Measurements from ENCODE around the gene FBXO42. TPM values are rescaled to one million over a fixed set of nuclear protein-coding genes. Genes with fewer than 3 reads are reported as not detected.

FBXO42 gene
- total and polyA plus RNA-seq, 2 of the 13 experiments (the other 11 are each of a cell fraction or from before 2014, with no cell fraction given), result 7.6 to 17.5 TPM

GRCh38 chr1:16198444-16199156 lies 153.7 kb downstream of the FBXO42 start:
- FAIRE-seq (no peak), ATAC-seq (no peak), DNase-seq (ENCODE audit: low spot score) (no peak)
- Histone ChIP-seq H2AFZ (ENCODE audit: low read length) (no peak overlapping the region), H3K36me3 (replicated peaks in 1 of 2; ENCODE audit: control insufficient read depth in 1 of 2, insufficient read depth in 2 of 2, low read length in 2 of 2) (no peaks in the 10 kb centered on the region), H3K4me2 (ENCODE audit: low read depth, low read length) (no peak overlapping the region), H3K4me1 (ENCODE audit: insufficient read depth, low read length) (no peaks in the 10 kb centered on the region; the same call in 1 of the 2 replicates), H3K79me2 (ENCODE audit: insufficient read depth, low read length) (no peaks in the 10 kb centered on the region), H3K27me3 (ENCODE audit: control insufficient read depth in 1 of 2, insufficient read depth in 2 of 2, low read length in 2 of 2) (no peaks in the 10 kb centered on the region), H3K9ac (ENCODE audit: insufficient read depth, low read depth, low read length) (no peak overlapping the region), H3K27ac (ENCODE audit: extremely low read length, insufficient read depth, low read length) (no peak overlapping the region), H3K9me3 (ENCODE audit: low read length) (no peaks in the 10 kb centered on the region), H4K20me1 (ENCODE audit: insufficient read depth, low read length) (no peaks in the 10 kb centered on the region), H3K4me3 (replicated peaks in 1 of 3; ENCODE audit: insufficient read depth in 1 of 3, low read depth in 2 of 3, low read length in 3 of 3) (no peak overlapping the region)
- BruUV-seq (replicated peaks), result no TSS peak
- ChIA-PET POLR2A (no interaction called here), CTCF (ENCODE audit: low intra/inter-chr PET ratio, low total read pairs) (no interaction called here)
- WGBS (ENCODE audit: low lambda C conversion rate), result 54% methylated on average over 1 of the region's 8 CpGs
- TF ChIP-seq HOMEZ (CRISPR knock-in tag; IDR thresholded peaks at IDR 0.05; ENCODE audit: low read depth) (no peak), MAFF (IDR thresholded peaks at IDR 0.05; ENCODE audit: low read depth, low read length) (no peak), ZFP62 (CRISPR knock-in tag; IDR thresholded peaks at IDR 0.05) (no peak), KLF12 (CRISPR knock-in tag; IDR thresholded peaks at IDR 0.05; ENCODE audit: borderline replicate concordance) (no peak), ZNF275 (CRISPR knock-in tag; IDR thresholded peaks at IDR 0.05; ENCODE audit: borderline replicate concordance) (no peak), ZXDC (CRISPR knock-in tag; IDR thresholded peaks at IDR 0.05) (no peak), BCL3 (CRISPR knock-in tag; IDR thresholded peaks at IDR 0.05) (no peak), U2AF1 (optimal IDR thresholded peaks at IDR 0.05; ENCODE audit: low read depth, low read length) (no peak), ZNF672 (CRISPR knock-in tag; IDR thresholded peaks at IDR 0.05) (no peak), FOXO1 (CRISPR knock-in tag; IDR thresholded peaks at IDR 0.05) (no peak), KLF13 (CRISPR knock-in tag; IDR thresholded peaks at IDR 0.05) (no peak), KAT8 (CRISPR knock-in tag; IDR thresholded peaks at IDR 0.05) (no peak), TOPORS (CRISPR knock-in tag; IDR thresholded peaks at IDR 0.05) (no peak), DZIP1 (CRISPR knock-in tag; IDR thresholded peaks at IDR 0.05) (no peak), ONECUT2 (CRISPR knock-in tag; IDR thresholded peaks at IDR 0.05) (no peak)
- in situ Hi-C loops (cut with HindIII; ENCODE audit: extremely low pct_ligation_motif_present, low pct_unique_long_range_greater_than_20kb) (no loop called here), intact Hi-C loops (cut with micrococcal nuclease; ENCODE audit: unreplicated experiment) (no loop called here)
